ENCODE measurements around the gene RLN3. TPM values are rescaled to one million over a fixed set of nuclear protein-coding genes. Genes with fewer than 3 reads are reported as not detected.

Gene RLN3
- total RNA-seq, 1 donor: not detected

- Histone ChIP-seq H4K20me1 (ENCODE audit: insufficient read depth, low read length) (peaks cover 6% of the 10 kb centered on the region), H3K27ac (ENCODE audit: low read depth, low read length) (peak within 1 kb of the TSS; percentile 99), H3K4me3 (ENCODE audit: insufficient read depth, low read length) (peak within 1 kb of the TSS; percentile 91), H2AFZ (ENCODE audit: low read length) (peak within 1 kb of the TSS; percentile 96), H3K4me1 (ENCODE audit: insufficient read depth, low read length) (peaks cover 23% of the 10 kb centered on the region), H3K9me3 (ENCODE audit: low read depth, low read length) (no peaks in the 10 kb centered on the region), H3K4me2 (ENCODE audit: insufficient read depth, low read length) (peak within 1 kb of the TSS; percentile 90), H3K79me2 (ENCODE audit: insufficient read depth, low read length) (peaks cover 16% of the 10 kb centered on the region), H3K36me3 (ENCODE audit: insufficient read depth, low read length) (no peaks in the 10 kb centered on the region), H3K27me3 (ENCODE audit: insufficient read depth, low read length) (no peaks in the 10 kb centered on the region)
- TF ChIP-seq CTCF (IDR thresholded peaks at IDR 0.05; ENCODE audit: extremely low read depth, low read depth, low read length): no peak
- peak; percentile 98 for DNase-seq (ENCODE audit: insufficient read length, low spot score, missing footprints)
These were observed 21.7 kb upstream of the RLN3 start, which contains the start of gene RFX1 for GRCh38 chr19:14006085-14006765. TSS of gene RFX1 (minus strand) at chr19:14006320. CDS start at chr19:13993843, 12,477 bp downstream.

GRCh38 chr19:14006766-14007562 lies 21.0 kb upstream of the RLN3 start:
- Histone ChIP-seq H3K27me3 (ENCODE audit: insufficient read depth, low read length) (no peaks in the 10 kb centered on the region), H3K27ac (ENCODE audit: low read depth, low read length) (peak overlapping the region; percentile 99), H3K36me3 (ENCODE audit: insufficient read depth, low read length) (no peaks in the 10 kb centered on the region), H3K4me3 (ENCODE audit: insufficient read depth, low read length) (peak overlapping the region; percentile 91), H3K4me1 (ENCODE audit: insufficient read depth, low read length) (peaks cover 23% of the 10 kb centered on the region), H2AFZ (ENCODE audit: low read length) (peak overlapping the region; percentile 96), H3K79me2 (ENCODE audit: insufficient read depth, low read length) (peaks cover 11% of the 10 kb centered on the region), H4K20me1 (ENCODE audit: insufficient read depth, low read length) (peaks cover 6% of the 10 kb centered on the region), H3K9me3 (ENCODE audit: low read depth, low read length) (no peaks in the 10 kb centered on the region), H3K4me2 (ENCODE audit: insufficient read depth, low read length) (peak overlapping the region; percentile 90)
- TF ChIP-seq CTCF (IDR thresholded peaks at IDR 0.05; ENCODE audit: extremely low read depth, low read depth, low read length): no peak
- DNase-seq (ENCODE audit: insufficient read length, low spot score, missing footprints): peak; percentile 92

- DNase-seq (ENCODE audit: insufficient read length, low spot score, missing footprints): no peak
- Histone ChIP-seq H4K20me1 (ENCODE audit: insufficient read depth, low read length) (no peaks in the 10 kb centered on the region), H2AFZ (ENCODE audit: low read length) (no peak overlapping the region), H3K36me3 (ENCODE audit: insufficient read depth, low read length) (no peaks in the 10 kb centered on the region), H3K27me3 (ENCODE audit: insufficient read depth, low read length) (no peaks in the 10 kb centered on the region), H3K4me1 (ENCODE audit: insufficient read depth, low read length) (no peaks in the 10 kb centered on the region), H3K79me2 (ENCODE audit: insufficient read depth, low read length) (no peaks in the 10 kb centered on the region), H3K9me3 (ENCODE audit: low read depth, low read length) (no peaks in the 10 kb centered on the region), H3K4me2 (ENCODE audit: insufficient read depth, low read length) (no peak overlapping the region), H3K27ac (ENCODE audit: low read depth, low read length) (no peak overlapping the region), H3K4me3 (ENCODE audit: insufficient read depth, low read length) (no peak overlapping the region)
- no peak for TF ChIP-seq CTCF (IDR thresholded peaks at IDR 0.05; ENCODE audit: extremely low read depth, low read depth, low read length)
These were observed 15.5 kb upstream of the RLN3 start for GRCh38 chr19:14012378-14012915.

Data from osteoblast (primary cell).